T47D (cell line): Measurements from ENCODE around the gene PITPNM1.

Source experiments
- DNase-seq, 2 experiments: peaks; one replicate each; pipeline versions ENCODE4 v3.0.0 to v3.0.0-alpha.2; 2011 to 2012; ENCODE audit warnings: low read depth in 1 of 2, low spot score in 1 of 2
- JUND ChIP-seq: IDR thresholded peaks from 2 replicates; pipeline ENCODE4 v1.6.1; 2012; ENCODE audit warnings: low read depth
- in situ Hi-C: cut with HindIII; loops from 2 replicates; pipeline ENCODE4 v1.10.0; 2016; ENCODE audit warnings: low sequenced_read_pairs, low pct_unique_long_range_greater_than_20kb

Gene PITPNM1

DNA sequence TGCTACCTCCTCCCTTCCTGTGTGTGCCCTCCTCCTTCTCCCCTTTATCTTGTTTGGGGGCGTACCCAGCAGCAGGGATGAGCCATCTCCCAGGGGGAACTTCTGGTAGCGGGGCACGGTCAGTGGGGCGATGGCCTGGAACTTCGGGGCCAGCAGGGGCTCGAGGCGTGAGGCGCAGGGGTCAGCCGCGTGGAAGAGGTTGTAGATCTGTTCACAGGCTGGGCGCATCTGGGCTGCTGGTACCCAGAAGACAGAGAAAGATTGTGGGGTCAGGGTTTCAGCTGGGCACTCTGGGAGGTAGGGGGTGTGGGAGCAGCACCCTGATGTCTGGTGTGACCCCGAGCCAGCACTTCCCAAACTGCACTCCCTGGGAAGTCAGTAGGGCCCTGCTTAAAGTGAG lies 9.1 kb downstream of the PITPNM1 start:
- in situ Hi-C loops, result no loop called here
- DNase-seq, result no peak
- no peak for TF ChIP-seq JUND

DNA sequence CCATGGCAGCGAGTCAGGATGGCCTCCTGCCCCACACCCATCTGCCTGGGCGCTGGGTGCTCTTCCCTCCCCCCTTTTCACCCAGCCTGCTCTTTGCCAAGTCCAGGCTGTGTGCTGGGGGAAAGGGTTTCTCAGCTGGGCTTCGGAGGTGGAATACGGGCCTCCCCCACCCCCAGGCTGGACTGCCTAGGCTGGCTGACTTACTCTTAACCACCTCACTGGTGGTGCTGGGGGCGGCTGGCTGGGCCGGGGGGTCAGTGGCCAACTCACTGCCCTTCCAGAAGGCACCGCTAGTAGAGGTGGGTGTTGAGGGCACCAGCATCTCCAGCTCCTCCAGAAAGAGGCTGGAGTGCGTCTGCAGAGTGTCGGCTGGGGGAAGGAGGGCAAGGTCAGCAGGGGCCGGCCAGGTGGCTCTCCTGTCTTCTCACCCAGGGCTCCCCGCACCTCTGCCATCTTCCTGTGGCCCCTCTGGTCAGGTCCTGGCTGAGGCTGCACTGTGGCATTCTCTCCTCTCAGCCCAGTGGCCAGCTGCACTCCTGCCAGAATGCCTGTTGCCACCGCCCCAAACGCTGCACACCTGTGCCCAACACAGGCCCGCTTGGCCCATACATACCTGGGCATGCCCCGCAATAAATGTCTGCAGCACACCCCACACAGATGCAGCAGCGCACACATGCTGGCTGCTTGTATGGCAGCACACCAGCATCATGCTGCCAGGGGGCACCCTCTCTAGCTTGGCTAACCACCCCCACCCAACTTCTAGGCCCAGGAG lies 9.7 kb downstream of the PITPNM1 start:
- TF ChIP-seq JUND, result no peak
- in situ Hi-C loops, result no loop called here
- no peak for DNase-seq

DNA sequence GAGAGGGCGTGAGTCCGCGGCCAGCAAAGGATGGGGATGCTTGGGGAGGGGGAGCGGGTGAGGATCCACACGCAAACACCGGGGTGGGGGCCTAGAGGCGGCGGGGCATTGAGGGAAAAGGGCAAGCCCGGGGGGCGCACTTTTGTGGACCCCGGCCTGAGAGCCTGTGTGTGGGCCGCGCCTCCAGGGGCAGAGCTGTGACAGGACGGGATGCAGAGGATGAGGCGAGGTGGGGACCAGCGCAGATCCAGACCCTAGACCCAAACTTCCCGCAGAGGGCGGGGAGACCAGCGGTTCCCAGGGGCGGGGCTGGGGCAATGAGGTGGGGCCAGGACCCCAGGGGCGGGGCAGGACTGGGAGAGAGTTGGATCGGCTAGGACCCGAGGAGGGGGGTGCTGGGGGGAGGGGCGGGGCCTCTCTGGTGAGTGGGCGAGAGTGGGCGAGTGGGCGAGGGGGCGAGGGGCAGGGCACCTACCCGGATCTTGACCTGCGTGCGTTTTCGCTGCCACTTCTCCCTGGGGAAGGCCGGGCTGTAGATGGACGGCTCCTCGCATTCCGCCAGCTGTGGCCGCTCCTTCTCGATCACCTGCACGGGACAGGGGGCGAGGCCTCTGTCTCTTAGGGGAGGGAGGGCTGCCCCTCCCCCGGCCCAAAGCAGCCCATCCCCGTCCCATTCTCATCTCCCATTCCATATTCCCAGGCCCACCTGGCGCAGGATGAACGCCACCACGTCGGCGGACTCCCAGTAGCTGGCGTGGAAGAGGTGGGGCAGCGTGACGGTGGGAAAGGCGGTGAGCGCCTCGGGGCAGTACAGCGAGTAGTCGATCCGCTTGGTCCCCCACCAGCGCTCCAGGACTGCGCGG lies 10.6 kb downstream of the PITPNM1 start:
- in situ Hi-C loops, result no loop called here
- TF ChIP-seq JUND, result no peak
- no peak for DNase-seq

DNA sequence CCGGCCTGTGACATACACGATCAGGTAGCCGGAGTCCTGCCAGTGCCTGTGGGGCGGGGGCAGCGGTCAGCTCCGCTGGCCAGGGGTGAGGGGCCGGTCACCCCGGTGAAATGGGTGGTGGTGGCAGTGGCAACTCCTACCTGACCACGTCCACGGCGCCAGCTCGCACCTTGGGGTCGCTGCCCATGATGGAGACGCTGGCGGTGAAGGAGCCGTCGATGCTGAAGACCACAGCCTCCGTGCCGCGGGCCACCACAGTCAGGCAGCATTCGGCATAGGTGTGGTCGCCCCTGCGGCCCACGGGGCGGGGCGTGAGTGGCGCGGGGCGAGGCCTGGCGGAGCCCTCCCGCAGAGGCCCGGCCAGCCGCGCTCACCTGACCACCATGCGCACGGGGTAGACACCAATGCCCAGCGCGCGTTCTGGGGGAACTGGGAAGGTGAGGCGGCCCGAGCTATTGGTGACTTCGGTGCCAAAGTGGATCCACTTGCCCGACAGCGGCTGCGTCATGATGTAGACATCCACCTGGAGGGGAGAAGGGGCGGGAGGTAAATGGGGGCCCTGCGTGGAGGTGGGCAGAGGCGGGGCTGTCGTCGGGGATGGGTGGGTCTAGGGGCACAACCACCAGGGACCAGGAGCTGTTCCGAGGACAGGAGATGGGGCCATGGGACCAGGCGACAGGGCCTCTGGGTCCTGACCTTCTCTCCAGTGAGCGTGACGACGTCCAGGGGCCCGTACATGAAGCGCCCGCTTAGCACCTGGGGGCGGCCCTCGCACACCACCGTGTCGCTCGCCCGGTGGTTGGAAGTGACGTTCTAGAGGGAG lies 11.4 kb downstream of the PITPNM1 start:
- in situ Hi-C loops, result no loop called here
- no peak for DNase-seq
- TF ChIP-seq JUND, result no peak

DNA sequence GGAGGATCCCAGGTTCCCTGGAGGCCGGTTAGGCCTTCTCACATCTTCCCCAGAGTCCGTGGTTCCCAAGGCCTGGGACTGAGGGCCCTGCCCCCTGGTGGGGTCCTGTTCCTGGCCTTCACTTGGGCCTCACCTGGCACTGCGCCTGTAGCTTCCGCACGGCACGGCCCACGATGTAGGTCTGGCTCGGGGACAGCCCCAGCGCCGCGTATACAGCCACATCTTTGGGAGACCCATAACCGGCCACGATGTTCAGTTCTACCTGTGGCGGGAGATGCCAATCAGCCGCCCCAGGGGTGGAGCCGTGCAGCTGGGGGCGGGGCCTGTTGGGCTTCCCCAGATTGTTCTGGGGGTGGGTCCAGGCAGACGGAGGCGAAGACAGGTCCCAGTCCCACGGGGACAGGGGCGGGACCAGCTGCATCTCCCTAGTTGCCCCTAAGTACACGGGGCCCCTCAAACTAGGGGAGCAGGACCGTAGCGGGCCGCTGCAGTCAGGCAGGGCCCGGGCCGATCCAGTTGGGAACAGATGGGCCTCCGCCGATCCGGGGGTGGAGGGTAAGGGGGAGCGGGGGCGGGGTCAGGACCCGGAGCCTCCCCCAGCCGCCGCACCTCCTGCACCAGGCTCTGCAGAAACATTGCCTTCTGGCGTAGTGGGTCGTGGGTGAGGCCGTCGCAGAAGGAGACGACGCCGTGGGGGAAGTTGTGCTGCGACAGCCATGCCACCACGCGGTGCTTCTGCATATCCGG lies 12.2 kb downstream of the PITPNM1 start:
- no peak for TF ChIP-seq JUND
- in situ Hi-C loops, result no loop called here
- DNase-seq, result no peak

DNA sequence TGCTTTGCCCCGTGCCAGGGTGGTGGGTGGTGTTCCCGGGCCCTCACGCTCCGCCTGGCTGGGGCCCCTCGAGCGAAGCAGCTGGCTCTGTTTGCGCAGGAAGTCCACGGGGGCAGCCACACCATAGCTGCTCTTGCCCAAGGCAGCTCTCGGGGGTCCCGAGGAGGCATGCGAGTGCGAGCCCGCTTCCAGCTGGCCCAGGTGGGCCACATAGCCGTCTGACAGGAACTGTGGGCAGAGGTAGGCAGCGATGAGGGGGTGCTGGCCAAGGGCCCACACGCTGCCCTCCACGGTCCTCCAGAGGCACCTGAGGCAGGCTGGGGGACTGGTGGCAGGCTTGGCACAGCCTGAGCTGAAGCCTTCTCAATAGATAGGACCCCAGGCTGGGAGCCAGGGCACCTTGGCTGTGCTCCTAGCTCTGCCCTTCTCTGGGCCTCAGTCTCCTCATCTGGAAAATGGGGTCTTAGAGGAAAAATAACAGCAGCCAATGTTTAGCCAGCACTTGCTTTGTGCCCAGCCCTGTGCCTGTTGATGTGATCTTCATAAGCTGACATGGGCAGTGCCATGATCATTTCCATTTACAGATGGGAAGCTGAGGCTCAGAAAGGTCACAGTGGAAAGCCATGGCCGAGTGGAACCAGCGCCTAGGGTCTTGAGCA lies 13.0 kb downstream of the PITPNM1 start:
- in situ Hi-C loops, result no loop called here
- TF ChIP-seq JUND, result no peak
- no peak for DNase-seq

DNA sequence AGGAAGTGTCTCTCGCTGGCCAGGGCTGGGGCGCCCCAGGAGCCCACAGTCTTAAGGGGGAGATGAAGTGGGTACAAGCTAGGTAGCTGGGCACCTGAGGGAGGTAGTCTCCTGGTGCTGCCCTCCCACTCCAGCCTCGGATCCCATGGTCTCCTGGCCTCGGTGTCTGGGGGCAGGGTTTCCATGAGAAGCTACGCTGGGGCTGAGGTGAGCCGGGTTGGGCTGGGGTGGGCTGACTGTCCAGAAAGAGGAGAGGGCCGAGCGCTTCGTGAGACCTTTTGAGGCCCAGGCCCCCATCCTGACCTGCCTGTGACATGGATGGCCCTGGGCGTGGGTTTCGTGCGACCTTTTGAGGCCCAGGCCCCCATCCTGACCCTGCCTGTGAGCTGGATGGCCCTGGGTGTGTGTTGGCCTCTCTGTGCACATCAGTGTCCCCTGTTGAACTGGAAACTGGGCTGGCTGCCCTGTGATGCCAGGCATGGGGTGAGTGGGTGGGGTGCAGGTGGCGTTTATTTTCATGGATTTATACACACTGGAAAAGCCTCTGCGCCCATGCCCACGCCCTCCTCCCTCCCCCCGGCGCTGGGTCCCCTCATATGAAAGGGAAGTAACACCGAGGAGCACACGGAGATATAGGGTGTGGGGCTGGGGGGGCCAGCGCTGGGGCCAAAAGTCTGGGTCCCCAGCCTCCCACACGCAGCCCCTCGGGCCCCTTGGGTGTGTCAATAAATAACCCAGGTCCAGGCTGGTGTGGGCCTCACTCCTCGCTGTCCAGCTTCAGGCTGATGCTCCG lies 13.7 kb downstream of the PITPNM1 start:
- in situ Hi-C loops, result no loop called here
- TF ChIP-seq JUND, result no peak
- DNase-seq, result no peak

DNA sequence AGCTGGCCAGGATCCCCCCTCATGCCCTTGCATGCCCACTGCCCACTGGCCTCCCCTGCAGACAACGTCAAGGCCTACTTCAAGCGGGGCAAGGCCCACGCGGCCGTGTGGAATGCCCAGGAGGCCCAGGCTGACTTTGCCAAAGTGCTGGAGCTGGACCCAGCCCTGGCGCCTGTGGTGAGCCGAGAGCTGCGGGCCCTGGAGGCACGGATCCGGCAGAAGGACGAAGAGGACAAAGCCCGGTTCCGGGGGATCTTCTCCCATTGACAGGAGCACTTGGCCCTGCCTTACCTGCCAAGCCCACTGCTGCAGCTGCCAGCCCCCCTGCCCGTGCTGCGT lies 14.5 kb downstream of the PITPNM1 start:
- no peak for TF ChIP-seq JUND
- in situ Hi-C loops, result no loop called here
- DNase-seq, result no peak

DNA sequence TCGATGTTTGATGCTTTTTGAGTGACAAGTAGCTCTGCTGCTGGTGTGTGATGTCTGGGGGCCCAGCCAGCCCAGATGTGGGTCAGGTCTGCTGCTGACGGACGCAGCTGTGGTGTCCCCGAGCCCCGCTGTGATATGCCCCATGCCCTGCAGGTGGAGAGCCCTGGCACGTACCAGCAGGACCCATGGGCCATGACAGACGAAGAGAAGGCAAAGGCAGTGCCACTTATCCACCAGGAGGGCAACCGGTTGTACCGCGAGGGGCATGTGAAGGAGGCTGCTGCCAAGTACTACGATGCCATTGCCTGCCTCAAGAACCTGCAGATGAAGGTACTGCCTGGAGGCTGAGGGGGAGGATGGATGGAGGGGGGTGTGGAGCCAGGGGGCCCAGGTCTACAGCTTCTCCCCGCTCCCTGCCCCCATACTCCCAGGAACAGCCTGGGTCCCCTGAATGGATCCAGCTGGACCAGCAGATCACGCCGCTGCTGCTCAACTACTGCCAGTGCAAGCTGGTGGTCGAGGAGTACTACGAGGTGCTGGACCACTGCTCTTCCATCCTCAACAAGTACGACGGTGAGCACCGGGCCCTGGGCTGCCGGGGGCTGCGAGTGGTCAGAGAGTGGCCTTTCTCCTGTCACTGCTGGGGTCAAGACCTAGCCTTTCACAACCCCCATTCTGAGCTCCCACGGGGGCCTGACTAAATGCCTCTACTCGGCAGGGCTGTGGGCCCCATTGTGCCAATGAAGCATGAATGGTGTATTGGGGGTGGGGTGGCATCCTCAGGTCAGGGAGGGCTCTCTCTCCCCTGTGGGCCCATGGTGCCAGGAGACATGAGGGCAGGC lies 15.1 kb downstream of the PITPNM1 start:
- TF ChIP-seq JUND, result no peak
- no peak for DNase-seq
- in situ Hi-C loops, result no loop called here

DNA sequence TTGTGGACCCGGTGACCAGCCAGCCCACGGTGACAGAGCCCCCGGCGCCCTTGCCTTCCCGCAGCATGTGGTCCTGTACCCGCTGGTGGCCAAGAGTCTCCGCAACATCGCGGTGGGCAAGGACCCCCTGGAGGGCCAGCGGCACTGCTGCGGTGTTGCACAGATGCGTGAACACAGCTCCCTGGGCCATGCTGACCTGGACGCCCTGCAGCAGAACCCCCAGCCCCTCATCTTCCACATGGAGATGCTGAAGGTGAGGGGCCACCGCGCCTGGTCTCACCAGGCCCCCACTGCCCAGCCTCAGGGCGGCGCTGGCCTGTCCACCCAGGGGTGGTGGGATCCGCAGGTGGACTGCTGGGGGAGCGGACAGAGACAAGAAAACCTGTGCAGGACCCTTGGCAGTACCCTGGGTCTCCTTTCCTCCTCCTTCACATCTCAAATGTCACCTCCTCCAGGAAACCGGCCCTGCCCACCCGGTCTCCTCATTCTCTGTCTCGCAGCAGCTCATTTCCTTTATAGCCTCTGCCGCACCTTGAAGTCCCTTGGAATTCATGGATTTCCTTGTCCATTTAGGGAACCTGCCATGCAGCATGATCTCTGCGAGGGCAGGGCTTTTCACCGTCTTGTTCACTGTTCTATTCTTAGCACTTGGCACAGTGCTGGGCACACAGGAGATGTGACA lies 15.8 kb downstream of the PITPNM1 start:
- in situ Hi-C loops, result no loop called here
- no peak for DNase-seq
- TF ChIP-seq JUND, result no peak
